HG02571 (cell line): ENCODE results near the gene CHRNA9.

Experiments
- ATAC-seq: cut with Tn5 transposase; IDR thresholded peaks from one replicate; pipeline ENCODE4 v1.9.1; 2021; ENCODE audit warnings: mild to moderate bottlenecking, moderate library complexity; ENCODE audit not compliant: unreplicated experiment

Gene CHRNA9

DNA sequence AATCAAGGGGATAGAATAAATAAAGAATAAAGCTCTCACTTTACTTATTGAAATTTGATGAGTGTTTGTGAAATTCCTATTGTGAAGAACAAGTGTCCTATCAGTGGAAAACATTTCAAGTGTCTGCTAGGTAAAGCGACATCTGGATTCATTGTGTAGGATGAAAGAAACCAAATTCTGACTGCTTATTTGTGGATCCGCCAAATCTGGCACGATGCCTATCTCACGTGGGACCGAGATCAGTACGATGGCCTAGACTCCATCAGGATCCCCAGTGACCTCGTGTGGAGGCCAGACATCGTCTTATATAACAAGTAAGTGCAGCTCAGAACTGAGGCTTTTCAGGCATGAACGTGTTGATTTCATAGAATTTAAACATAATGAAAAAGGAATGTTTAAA is 1.9 kb downstream of the CHRNA9 start:
- ATAC-seq, result no peak

DNA sequence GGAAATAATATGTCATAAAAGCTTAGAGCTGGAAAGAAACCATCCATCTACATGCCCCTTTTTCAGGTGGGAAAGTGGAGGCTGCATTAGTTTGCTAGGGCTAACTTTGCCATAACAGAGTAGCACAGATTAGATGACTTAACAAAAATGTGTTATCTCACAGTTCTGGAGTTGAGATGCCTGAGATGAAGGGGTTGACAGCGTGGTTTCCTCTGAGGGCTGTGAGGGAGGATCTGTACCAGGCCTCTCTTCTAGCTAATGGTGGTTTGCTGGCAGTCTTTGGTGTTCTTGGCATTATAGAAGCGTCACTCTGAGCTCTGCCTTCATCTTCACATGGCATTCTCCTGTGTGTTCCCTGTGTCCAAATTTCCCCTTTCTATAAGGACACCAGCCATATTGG is 2.4 kb downstream of the CHRNA9 start:
- no peak for ATAC-seq

DNA sequence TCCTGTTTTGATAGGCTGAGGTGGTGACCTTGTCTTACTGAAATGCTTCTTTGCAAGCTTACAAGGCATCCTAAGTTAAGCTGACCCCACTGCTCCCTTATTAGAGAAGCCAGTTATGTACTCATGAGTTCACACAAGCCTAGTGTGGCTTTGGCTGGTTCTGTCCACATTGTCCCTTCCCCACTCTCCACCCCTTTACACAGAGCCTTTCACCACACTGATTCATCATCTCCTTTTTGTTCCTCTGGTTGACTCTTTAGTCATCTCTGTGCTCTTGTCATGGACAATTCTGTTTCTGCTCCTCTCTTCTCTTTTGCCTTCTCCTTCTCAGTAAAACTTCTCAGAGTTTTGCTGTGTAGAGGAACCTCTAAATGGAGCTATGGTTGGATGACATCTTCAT is 4.9 kb downstream of the CHRNA9 start:
- no peak for ATAC-seq

DNA sequence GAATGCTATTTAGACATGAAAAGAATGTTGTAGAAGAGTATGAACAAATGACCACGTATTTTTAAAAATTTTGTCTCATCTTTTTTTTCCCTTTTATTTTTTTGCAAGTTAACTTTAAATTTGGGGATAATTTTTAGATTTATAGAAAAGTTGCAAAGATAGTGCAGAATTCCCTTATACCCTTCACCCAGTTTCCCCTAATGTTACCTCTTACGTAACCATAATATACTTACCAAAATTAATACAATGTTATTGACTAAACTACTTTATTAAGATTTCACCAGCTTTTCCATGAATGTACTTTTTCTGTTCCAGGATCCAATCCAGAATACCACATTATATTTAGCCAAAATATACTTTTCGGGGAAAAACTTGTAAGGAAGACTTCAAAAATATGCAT is 12.3 kb downstream of the CHRNA9 start:
- no peak for ATAC-seq

DNA sequence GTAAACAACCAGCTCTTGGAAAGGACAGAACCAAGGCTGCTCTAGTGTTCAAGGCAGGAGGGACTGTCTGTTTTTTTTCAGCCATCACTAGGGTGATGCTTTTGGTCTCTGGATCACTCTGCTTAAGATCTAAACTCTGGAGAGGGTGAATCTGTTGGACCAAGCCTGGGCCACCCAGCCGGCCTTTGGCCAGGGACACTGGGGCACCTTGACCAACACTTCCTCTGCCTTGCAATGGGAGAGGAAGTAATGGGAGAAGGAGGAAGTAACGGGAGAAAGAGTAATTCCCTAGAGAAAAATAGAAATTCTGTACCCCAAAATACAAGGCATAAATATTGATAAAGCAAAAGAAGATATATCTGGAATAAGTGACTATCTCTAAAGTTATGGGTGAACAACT is 12.9 kb downstream of the CHRNA9 start:
- ATAC-seq, result no peak

DNA sequence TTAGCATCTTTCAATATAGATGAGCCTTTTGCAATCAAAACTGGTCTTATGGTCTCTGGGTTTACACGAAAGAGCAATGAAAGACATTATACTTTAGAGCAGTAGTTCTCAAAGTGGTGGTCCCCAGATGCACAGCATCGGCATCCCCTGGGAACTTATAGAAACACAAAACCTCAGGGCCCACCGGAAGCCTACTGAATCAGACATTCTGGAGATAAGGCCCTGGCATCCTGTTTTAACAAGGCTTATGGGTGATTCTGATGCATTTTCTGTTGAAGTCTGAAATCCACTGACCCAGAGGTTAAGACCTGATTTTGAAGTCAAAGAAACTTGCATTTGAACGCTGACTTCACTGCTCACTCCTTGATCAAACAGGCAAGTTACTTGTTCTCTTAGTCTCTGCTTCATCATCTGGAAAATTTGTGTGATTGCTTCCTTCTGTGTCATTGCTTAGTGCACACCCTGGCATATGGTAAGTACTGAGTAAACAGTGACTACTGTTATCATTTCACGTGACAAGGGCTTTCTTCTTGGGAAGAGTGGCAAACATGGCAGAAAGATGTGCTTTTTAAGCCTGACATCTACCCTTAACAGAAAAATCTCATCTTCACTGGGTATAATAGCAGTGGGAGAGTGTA is 14.5 kb downstream of the CHRNA9 start:
- no peak for ATAC-seq

DNA sequence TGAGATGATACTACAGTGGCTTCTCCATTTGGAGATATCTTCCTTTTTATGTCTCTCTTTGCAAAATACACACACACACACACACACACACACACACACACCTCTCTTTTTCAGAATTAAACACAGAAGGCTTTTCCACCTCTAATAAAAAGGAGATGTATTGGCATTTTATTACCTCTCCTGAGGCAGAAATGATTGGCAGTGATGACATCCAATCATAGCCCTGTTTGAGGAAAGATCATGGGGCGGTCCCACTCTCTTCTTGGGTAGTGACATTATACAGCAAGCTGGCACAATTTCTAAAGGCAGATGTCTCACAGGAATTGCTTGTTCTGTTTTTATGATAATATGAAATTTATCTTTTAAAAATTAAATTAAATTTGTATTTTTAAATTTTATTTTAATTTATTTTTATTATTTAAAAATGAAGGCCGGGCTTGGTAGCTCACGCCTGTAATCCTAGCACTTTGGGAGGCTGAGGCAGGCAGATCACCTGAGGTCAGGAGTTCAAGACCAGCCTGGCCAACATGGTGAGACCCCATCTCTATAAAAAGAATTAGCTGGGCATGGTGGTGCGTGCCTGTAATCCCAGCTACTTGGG is 15.6 kb downstream of the CHRNA9 start:
- ATAC-seq, result no peak

DNA sequence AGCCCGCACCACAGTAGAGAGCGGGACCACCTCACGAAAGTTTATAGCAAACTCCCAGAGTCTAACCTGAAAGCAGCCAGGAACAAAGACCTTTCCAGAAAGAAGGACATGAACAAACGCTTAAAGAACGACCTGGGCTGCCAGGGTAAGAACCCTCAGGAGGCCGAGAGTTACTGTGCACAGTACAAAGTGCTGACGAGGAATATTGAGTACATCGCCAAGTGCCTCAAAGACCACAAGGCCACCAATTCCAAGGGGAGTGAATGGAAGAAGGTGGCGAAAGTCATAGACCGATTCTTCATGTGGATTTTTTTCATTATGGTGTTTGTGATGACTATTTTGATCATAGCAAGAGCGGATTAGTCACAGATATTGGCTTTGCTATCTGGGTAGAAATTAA is 19.0 kb downstream of the CHRNA9 start:
- no peak for ATAC-seq

DNA sequence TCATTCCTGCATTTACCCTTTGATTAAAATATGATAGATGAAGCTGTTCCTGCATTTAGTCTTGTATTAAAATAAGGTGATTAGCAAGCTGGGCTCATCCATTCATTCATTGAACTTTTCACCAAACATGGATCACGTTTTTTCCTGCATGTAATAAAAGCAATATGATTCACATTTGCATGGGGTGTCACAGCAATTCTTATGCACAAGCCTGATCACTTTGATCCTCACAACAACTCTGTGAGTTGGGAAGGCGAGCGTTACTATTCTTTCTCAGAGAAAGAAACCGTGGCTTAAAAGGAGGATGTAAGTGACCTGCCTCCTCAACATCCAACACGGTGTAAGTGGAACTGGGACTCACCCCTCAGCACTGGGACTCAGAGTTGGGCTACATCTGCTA is 20.0 kb downstream of the CHRNA9 start:
- no peak for ATAC-seq

DNA sequence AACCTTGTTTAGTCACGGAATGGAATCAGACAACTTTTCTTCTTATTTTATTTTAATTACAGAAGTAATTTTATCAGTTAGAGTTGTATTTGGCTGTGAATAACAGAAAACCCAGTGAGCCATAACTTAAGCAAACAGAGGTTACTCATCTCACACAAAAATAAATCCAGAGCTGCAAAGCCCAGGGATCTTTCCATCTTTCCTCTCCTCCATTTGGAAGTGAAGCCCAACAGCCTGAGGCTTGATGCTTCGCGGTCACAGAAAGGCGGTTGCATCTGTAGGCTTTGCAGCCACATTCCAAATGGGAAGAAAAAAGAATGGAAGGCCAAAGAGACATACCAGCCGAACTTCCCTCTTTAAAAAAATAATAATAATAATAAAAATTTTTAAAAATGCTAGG is 22.6 kb downstream of the CHRNA9 start:
- no peak for ATAC-seq

DNA sequence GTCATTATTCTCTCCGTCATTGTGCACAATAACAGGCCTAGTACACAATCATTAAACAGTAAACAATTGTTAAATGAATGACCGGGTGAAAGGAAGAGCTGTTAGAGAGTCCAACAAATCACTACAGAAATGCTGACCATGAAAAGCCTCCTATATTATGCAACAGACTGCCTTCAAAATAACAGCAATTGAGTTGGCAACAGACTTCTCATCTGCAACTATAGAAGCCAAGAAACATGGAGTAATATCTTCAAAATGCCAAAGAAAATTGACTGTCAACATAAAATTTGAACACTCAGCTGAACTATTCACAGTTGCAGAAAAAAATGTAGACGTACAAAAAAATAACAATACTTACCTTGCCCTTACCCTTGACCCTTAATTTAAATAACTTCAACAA is 26.2 kb downstream of the CHRNA9 start:
- ATAC-seq, result no peak

DNA sequence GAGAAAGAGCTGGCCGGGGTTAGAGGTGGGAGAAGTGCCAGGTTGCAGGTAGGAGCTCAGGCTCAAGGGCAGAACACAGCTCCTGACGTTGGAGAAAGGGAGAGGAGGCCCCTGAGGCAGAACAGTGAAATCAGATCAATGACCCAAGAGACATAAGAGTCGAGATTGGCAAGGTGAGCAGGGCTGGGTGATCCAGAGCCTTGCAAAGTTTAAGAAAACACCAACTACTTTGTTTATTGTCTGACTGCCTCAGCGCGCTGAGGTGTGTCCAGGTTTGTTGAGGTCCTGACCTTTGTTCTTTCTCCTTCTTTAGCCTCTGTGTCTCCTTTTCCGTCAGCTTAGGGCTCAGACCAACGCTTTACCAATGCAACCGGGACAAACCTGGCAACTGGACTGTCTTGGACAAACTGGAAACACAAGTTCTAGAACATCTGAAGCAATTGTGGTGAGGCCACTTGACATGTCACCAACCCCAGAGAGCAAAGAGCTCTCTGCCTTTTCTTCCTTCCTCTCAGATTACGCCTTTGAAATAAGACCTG is 28.3 kb downstream of the CHRNA9 start:
- ATAC-seq, result no peak

DNA sequence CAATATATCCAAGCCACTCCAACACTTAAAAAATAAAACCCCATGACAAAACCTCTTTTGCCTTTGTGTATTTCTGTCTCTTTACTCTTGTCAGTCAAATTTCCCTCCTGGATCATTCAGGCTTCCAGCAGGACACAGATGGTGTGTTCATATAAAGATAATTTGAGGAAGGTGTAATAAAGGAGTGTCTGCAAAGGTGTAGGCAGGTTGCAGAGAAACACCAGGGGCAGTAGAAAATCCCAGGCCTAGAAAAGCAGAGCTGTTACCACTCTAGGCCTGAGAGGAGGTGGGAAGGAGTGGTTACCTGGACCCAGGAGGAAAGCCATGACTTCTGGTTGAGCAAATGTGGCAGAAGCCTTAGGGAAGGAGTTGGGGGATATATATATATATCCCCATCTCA is 28.8 kb downstream of the CHRNA9 start:
- ATAC-seq, result no peak

DNA sequence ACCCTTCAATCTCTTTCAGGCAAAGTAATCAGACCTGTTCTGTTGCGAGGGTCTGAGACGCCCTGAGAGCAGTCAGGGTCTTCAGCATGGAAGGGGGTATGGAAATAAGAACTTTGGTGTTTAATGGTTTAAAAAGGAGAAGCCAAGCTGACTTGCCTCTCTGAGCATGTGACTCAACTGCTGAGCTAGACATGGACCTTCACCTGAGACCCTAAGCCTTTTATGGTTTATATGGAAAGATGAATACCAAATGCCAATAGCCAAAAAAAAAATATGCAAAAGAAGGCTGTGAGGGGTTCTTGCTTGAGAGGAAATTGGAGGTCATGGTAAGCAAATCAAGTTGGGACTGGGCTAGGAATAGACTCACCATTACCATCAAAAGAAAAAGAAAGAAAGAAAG is 30.6 kb downstream of the CHRNA9 start:
- ATAC-seq, result no peak

DNA sequence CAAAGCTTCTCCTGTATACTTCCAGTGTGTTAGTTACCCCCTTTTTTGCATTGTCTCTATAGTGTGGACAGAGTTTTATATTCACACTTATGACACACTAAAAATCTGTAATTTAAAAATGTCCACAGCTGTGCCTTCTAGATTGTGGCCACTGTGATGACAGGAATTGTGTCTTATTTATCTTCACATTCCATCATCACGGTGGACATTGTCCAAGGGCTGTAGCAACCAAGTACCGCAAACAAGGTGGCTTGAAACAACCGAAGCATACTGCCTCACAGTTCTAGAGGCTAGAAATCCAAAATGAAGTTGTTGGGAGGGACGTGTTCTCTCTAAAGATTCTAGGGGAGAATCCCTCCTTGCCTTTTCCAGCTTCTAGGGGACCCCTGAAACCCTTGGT is 32.3 kb downstream of the CHRNA9 start:
- ATAC-seq, result no peak

DNA sequence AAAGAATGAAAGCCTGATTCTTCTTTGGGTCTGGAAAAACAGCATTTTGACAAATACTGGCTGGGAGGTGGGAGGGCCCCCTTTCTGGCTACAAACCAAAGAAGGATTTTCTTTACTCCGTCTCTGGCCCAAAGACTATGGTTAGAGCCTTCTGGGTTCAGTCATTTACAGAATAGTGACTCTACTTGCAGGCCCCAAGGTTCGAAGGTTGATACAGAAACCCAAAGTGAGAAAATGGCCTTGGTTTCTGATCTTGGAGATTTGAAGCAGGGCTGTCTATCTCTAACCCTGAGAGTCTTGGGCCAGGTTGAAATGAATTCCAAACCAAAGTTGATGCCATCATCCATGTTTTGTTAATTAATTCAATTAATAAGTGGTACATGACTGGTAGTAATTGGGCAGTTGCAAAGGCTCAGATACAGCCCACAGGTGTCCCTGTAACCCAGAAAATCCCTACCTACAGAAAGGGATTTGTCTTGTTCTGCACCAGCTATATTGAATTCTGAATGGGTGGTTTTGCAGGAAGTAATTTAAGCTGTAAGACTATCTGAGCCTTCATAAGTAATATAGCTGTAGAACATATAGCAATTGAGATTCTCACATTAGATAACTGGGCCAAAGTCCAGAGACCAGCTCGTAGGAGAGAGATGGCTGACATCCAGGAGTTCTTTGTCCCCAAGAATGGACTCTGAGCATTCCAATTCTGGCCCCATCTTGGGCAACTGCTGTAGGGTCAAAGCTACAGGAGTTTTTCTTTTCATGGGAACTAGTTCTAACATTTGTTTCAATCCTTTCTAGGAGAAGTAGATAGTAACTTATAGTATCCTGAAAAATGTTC is 34.5 kb downstream of the CHRNA9 start:
- no peak for ATAC-seq

DNA sequence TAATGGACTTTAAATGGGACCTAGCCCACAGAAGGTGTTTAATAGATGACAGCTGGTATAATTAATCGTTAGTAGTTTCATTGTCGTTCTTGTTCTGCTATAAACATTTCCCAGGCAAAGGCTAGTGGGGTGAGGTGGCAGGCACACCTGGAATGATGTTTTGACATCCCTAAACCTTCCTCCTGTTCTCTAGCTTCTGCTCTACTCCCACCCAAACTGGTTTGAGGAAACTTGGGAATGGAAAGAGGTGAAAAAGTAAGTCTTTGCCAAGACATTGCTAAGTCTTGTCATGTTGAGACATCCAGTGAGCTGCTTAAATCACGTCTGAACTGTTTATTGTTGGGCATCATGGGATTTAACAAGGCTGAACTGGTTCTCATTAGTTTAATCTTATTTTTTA is 37.5 kb downstream of the CHRNA9 start:
- ATAC-seq, result no peak

DNA sequence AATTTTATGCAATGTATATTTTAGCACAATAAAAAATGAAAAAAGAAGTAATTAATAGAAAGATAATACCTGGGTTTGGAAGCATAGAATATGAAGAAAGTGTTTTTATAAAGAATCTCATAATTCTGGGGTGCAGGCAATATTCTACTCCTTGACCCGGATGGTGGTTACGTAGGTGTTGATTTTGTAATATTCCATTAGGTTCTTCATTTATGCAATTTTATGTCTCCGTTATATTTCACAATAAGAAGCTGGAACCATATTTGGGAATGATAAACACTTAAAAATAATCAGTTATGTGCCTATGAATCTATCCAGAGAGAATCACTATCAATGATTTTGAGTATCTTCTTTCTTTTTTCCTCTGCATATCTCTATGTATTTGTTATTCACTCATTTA is 38.5 kb downstream of the CHRNA9 start:
- ATAC-seq, result no peak

DNA sequence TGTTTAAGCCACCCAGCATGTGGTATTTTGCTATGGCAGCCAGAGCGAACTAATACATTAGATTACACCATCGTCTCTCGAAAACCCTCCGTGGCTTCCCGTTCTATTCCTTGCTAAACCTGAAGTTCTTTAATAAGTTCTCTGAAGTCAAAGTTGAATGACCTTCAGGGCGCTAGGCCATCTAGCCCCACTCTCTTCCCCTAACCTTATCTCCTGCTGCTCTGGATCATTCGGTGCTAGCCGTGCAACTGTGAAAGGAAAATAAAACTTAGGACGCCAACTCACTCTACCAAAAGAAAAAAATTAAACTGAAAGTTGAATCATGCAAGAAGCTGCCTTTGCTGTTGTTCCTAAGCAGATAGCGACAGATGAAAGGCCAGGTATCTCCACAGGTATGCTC is 40.0 kb downstream of the CHRNA9 start:
- no peak for ATAC-seq

DNA sequence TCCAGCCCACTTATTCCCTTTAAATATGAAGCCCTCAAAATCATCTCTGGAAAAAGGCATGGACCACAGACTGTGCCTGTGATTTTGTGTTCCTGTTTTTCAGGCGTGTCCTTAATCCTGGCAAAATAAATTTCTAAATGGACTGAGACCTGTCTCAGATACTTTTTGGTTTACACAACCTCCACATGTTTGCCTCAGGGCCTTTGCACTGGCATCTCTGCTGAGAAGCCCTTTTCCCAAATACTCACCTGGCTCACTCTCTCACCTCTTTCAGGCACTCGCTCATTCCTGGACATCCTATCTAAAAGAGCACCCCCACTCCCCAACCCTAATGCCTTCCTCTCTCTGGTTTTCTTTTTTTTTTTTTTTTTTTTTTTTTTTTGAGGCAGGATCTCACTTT is 40.5 kb downstream of the CHRNA9 start:
- no peak for ATAC-seq

DNA sequence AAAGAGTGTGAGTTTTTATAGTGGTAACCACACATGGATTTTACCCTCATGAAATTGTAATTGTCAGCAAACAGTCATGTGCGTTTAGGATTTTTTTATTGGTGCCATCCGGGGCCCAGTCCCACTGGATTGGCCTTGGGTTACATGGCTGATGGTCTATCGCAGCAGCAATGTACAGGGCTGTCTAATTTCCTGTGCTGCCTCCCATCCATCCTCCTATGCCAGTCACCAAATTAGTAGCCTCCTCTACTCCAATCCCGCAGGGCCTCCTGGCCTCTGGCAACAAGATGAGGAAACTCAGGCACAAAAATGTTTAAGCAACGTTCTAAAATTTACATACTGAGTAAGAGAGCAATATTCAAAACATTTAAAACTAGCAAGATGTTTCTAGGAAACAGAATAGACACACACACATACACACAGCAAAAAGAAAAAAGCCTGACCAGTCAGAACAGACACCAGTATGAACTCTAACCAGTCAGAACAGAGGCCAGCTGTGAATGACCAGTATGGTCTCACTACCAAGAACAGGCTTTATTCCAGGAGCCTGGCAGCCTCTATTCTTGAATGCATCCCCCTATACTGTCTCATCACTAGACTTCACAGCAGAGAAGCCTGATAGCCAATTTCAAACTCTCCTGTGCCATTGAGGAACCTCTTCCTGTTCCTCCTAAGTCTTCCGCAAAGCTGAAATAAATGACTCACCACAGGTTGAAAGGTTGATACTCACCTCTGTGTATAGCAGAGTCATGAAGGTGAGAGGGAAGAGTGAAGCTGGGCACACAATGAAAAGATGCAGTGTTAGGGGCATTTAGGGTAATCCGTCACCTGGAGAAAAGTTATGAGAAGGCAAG is 42.6 kb downstream of the CHRNA9 start:
- no peak for ATAC-seq
